ENCODE results near the gene NKX1-2.
A peak's percentile ranks its signal among the peaks of the same experiment; 100 is the strongest.

The NKX1-2 gene

DNA sequence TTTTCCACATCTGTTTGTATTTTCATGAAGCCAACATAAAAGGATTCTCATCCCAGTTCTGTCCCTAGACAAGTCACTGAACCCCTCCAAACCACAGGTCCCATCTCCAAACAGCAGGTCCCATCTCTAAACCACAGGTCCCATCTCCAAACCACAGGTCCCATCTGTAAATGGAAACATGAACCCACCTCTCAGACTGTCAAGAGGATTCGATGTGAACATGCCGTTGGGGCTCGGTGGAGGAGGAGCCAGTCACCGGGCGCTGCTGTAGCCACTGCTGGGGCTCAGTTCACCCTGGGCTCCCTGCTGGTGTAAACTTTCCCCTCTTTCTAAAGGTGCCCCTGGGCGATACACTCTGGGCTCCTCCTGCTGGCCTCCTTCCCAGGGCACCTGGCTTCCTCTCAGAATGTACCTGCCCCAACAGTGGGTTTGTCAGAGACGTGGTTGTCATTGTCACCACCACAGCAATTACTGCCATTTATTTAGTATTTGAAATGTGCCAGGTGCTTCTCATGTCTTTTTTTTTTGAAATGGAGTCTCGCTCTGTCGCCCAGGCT is 24.8 kb upstream of the NKX1-2 start:
- DNase-seq = no peak

DNA sequence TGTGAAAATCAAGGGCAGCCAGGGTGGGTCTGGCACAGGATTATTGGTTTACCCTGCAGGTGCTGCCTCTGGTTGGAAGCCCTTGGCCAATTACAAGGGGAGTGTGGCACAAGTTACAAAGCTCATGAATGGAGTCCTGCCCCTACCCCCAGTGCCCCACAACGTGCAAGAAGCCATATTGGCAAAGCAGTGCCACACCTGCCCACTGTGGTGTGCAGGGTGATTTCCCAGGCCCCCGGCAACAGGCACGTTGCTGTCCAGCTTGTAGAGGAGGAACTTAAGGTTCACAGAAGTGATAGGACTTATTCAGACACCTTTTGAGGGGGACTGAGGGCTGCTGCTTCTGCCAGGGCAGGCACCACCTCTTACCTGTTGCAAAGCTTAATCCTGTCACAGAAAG is 23.2 kb upstream of the NKX1-2 start:
- DNase-seq = no peak

DNA sequence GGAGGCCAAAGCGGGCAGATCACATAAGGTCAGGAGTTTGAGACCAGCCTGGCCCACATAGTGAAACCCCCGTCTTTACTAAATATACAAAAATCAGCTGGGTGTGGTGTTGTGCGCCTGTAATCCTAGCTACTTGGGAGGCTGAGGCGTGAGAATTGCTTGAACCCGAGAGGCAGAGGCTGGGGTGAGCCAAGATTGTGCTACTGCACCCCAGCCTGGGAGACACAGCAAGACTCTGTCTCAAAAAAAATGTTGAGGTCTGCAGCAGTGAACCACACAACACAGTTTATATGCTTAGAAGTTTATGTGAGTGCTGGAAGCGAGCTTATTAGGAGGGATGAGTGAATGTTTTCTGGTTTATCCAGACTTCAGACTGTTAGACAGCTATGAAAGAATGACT is 22.2 kb upstream of the NKX1-2 start:
- DNase-seq = no peak

DNA sequence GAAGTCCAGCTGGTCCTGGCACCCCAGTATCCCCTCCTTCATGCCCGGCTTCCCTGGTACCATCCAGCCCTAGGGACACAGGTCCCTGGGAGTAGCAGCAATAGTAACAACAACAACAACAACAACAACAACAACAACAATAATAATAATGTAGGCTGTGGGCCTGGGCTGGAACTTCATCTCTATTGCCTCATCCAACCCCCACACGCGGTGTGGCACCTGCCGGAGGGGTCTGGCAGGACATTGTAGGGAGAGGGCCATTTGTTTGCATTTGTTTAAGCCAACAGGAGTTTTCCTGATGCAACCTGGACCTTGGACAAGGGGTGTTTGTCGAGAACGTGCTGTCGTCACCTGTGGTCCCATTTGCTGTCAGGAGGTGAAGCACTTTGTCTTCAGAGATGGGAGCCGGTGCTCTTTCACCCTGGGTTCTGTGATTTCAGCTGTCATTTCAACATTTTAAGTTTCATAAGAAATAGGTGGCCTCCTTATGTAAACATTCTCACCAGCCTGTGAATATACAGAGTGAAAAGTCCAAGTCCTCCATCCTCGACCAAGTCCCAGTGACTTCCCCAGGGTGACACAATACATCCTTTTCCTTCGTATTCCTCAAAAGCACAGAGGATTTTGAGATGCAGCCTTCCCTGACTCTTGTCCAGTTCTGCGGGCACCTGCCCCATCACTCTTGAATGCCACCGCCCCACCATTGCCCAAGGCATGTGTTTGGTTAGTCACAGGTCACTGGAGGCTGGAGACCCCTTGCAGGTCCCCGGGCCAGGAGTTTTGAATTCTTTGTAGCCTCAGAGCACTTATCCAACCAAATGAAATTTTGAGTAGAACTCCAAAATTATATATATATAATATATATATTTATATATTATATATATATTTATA is 21.0 kb upstream of the NKX1-2 start:
- DNase-seq = no peak

DNA sequence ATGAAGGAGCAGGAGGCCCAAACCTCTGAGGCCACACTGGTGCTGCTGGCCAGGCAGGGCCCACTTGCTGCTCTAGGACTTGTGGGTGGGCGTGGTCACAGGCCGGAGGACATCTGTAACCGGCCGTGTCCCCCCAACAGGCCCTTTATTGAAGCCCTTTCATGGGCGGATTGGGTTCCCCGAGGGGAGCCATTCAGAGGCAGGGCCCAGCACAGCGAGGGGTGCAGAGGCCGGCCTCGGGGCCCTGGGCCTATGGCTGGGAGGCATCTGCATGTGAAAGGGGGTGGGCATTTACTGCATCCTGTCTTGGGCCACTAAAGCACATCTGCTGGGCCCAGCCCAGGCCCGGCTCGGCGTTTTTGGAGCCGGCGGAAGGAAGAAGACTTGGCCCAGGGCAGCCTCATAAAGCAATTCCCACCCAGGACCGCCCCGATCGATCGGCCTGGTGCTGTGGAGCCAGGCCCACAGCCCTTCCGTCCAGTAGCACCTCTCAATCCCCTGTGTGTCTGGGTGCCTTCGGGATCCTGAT is 20.2 kb upstream of the NKX1-2 start:
- no peak for DNase-seq

DNA sequence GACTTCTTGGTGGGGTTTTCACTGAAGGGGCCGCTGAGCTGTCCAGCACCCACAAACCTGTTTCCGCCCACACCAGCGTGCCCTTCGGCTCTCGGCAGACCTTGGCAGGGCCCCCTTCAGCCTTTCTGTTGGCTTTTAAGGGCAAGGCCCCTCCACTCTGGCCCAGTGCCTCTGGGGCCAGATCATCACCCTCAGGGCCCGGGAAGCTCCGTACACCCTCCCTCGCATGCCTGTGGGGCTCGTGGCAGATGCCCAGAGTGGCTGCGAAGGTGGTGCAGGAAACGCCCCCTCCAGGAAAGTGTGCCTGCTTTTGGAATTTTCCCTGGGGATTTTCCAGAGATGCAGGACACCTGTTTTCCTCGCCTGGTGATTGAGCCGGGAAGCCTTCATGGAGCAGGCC is 18.8 kb upstream of the NKX1-2 start:
- no peak for DNase-seq

DNA sequence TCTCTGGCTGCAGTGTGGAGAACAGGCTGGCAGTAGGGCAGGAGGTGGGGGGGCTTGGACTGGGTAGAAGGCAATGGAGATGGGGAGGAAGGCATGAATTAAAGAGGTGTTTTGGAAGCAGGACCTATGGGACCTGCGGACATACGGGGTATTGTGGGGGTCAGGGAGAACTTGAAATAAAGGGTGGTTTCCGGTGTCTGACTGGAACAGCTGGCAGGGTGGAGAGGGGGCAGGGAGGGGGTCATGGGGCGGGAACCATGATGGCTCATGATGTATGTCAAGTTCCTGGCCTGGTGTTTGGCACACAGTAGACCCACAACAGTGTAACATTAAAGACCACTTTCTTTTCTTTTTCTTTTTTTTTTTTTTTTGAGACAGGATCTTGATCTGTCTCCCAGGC is 17.3 kb upstream of the NKX1-2 start:
- DNase-seq = no peak

DNA sequence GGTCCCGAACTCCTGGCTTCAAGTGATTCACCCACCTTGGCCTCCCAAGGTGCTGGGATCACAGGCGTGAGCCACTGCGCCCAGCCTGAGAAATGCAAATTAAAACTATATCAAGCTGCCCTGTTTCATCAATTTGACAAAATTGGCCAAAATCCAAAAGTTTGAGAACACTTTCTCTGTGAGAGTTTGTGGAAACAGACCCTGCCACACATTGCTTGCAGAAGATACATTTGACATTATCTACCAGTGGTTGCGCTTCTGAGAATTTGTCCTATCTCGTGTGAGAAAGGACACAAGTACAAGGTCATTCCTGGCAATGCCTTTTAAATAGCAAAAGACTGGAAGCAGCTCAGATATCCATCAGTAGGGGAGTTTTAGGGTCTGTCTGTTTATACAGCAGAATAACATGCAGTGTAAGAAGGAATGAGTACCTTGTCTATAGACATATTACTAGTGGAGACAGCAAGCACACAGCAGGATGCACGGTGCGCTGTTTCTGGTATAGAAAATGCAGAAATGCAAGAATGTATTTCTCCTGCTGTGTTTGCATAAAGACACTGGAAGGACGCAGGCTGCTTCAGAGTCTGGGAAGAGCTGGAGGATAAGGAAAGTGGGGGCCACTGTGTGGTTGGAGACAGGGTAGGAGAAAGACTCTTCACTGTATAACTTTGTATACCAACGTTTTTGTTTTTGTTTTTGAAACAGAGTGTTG is 16.1 kb upstream of the NKX1-2 start:
- no peak for DNase-seq

DNA sequence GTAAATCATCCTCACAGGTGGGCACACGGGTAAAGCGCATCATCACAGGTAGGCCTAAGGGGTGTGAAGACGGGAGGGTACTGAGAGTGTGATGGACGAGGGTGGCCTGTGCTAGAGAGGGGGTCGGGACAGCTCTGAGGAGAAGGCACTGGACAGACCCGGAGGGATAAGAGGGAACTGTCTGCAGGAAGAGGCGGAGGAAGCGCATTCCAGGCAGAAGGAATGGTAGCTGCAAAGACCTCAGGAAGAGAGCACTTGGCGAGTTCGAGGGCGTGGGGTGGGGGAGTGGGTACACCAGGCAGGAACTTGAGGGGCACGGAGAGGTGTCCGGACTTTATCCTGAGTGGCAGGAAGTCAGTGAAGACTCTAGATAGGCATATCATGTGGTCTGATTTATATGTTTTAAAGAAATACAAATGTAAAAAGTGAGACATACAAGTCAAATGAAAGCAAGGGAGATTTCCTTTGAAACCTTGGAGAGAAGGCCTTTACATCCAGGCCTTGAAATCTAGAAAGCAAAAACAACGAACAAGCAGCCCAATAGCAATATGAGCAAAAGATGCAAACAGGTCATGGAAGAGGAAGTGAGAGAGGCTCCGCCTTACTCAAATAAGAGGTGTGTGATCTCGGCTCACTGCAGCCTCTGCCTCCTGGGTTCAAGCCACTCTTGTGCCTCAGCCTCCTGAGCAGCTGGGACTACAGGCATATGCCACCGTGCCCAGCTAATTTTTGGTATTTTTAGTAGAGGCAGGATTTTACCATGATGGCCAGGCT is 15.4 kb upstream of the NKX1-2 start:
- no peak for DNase-seq

DNA sequence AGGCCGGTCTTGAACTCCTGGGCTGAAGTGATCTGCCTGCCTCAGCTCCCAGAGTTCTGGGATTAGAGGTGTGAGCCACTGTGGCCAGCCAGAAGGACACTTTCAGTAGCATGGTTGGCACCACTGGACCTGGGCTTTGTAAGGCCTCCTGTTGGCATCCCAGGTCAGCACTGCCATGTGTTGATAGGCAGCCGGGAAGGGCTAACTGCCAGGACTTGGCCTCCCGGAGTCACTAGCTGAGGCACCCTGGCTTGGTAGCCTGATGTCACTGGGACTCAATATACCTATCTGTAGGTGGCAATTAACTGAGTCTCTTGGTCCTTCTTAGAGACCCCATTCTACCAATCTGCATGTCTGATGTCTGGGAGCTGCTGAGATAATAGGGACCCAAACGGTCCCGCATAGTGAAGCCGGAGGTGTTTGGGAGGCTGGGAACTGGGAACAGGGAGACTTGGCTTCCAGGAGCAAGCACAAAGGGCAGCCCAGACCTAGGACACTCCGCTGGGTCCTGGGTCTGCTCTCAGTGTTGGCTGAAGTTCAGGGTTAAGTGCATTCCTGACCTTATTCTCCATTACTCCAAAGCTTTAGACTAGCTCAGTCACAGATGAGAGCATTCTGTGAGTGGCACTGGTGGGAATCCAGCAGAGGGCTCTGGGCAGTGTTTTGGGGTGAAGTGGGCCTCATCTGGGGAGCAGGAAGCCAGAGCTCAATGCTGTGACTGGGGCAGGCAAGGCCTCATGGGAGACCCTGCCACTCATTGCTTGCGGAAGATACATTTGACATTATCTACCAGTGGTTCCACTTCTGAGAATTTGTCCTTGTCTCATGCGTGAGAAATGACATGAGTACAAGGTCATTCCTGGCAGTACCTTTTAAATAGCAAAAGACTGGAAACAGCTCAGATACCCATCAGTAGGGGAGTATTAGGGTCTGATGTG is 14.5 kb upstream of the NKX1-2 start:
- no peak for DNase-seq

DNA sequence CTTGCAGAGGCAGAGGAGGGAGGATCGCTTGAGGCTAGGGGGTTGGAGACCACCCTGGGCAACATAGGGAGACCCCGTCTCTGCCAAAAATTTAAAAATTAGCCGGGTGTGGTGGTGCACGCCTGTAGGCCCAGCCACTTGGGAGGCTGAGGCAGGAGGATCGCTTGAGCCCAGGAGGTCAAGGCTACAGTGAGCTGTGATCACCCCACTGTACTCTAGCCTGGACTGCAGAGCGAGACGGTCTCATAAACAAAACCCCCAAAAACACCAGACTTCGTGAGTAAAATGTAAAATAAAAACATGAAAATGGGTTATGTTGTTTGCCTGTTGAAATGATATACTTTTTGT is 12.5 kb upstream of the NKX1-2 start:
- no peak for DNase-seq

DNA sequence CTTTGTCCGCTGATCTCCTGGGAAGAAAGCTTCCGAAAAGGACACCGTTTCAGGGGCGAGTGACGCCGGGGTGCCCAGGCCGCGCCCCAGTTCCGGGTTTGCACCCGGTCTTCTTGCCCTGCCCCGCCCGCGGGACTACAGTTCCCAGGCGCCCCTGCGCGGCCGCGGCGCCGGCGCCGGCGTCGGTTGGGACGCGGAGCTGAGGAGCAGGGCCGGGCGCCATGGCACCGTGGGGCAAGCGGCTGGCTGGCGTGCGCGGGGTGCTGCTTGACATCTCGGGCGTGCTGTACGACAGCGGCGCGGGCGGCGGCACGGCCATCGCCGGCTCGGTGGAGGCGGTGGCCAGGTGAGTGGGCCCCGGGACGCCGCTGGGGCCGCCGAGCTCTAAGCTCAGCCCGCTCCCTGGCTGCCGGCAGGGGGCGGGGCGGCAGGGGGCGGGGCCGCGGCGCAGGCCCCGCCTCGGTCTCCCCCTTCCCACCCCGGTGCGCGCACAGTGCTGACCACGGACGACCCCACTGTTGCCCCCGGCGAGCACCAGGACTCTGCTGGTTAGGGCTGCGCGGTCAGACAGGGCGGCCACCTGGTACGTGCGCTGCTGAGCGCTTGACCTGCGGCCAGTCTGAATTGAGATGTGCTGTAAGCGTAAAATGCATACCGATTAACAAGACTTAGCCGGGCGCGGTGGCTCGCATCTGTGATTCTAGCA is 12.0 kb upstream of the NKX1-2 start, which contains the start of gene LHPP:
Gene LHPP (plus strand): TSS at position 182 of the 706 bp plus-strand sequence. CDS start 40 bp downstream, at position 222.
- peak; percentile 39 for DNase-seq

DNA sequence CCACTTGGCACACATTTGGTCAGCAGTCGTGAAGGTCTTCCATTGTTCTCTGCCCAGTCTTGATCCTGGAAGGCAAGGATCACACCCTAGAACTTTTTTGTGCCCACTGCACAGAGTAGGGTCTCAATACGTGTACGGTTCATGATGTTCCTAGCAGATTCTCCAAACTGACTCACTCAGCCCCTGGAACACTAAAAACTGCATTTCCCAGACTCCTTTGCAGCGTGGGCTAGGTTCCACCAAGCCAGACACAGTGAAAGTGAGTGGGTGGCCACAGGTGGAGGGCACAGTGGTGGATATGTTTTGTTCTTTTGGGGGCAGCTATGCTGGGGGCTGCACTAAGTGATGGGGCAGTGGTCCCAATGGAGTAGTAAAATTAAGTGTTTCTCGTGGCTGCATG is 10.3 kb upstream of the NKX1-2 start:
- no peak for DNase-seq

DNA sequence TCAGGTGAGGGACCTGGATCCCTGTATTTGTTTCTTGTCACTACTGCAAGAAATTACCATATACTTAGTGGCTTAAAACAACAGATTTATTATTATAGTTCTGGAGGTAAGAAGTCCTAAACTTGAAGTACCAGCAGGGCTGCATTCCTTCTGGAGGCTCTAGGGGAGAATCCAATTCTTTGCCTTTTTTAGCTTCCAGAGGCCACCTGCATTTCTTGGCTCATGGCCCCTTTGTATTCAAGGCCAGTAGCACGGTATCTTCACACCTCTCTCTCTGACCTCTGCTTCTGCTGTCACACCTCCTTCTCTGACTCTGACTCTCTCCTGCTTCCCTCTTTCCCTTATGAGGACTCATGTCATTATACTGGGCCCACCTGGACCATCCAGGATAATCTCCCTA is 9.6 kb upstream of the NKX1-2 start:
- DNase-seq = no peak

DNA sequence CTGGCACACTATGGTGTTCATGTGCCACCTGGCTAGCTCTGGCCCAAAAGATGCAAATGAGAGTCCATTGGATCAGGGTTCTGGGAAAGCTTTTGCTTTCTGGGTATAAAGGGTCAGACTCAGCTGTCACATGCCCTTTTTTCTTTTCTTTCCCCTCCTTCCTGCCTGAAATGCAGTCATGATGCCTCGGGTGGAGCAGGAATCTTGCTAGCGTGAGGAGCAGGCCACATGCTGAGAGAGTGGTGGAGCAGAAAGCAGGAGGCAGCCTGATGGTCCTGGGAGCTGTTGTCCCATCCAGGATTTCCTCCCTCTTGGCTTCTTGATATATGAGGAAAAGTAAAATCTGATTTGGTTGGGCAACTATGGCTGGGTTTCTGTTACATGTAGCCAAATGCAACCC is 9.1 kb upstream of the NKX1-2 start:
- DNase-seq = no peak

DNA sequence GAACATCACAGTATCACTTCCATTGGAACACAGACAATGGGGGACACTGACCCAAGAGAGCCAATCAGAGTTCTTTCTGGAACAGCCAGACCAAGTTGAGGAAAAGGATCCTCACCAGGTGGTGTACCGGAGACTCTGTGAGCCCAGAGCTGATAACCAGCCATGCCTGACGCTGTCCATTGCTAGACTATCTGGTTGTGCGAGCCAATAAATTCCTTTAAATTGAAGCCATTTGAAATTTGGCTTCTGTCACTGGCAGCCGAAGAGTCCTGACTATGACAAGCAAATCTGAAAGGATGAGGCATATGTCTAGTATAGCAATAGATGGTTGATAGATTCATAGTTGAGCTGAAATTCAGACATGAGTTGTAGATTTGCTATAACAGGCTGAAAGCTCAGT is 8.6 kb upstream of the NKX1-2 start:
- DNase-seq = no peak

DNA sequence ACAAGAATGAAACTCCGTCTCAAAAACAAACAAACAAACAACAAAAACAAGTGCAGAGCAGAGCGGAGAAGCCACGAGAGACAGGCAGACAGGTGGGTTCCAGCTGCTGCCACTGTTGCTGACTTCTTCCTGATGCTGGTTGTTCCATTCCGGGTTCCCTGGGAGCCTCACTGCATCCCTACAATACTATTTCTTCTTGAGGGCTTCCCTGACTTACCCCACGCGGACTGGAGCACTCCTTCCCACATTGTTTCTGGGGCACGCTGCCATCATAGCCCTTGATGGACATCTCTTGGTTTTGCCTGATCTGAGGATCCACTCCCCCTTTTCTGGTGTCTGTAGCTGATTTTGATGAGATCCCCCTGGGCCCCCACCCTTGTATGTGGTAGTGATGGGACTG is 5.6 kb upstream of the NKX1-2 start:
- no peak for DNase-seq

DNA sequence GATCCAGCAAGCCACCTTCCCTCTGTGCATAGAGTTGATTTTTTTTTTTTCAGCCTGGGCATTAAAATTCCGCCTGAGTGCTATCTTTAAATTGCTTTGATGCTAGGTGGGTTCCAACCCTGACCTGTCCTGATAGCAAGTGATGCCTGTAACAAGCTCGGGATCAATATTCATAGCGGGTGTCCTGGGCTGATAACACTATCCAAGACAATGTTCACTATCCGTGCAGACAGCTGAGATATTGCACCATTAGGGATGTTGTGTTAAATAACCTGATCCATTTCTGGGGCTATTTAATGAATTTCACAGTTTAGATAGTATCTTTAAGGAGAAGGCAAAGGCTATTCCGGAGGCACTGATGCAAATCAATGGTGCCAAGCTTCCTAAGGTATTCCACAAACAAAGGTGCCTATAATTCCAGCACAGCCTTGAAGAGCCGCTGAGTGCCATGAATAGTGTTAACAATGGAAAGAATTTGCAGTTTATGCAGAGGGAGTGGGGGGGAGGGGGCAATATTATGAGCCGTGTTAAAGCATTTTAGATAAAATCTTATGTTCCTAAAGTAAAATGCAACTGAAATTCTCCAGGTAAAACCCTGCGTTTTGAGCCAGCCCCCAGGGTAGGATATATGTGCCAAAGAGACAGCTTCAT is 4.2 kb upstream of the NKX1-2 start:
- no peak for DNase-seq

DNA sequence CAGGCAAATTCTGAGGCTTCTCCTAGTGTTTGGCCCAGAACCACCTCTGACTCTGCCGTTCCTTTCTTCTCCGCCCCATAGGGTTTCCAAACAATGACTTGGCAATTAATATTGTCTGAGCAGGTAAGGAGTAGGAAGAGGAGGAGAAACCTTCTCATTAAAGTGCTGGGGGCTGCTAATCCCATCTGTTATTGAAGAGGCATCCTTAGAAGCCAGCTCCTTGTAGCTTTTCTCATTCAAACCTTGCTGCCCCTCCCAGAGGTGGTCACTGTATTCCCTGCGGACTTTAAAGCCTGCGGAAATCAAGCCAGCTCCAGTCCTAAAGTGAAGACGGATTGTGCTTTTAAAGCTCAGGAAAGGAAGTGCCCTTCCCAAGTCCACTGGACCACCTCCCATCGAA is 1.4 kb upstream of the NKX1-2 start:
- no peak for DNase-seq

DNA sequence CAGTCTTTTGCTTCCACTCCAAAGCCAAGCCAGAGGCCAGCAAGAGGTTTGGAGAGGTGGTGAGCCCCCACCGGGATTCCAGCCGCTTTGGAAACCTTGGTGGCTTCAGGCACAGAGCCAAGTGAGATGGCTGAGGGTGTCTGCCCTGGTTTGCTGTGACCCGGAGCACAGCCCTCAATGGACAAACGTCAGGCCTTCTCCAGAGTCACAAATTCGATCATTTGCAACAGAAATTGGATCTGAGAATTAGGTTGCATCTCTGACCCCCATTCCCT is 885 bp upstream of the NKX1-2 start:
- no peak for DNase-seq

Measured in GOT3 (cell line).